IPS-NIHi11 (cell line): ENCODE data around the gene CDH23.

ENCODE experiments used
- DNase-seq: peaks from one replicate; pipeline ENCODE4 v3.0.0; 2012; ENCODE audit warnings: mixed read lengths, low spot score

The CDH23 gene

DNA sequence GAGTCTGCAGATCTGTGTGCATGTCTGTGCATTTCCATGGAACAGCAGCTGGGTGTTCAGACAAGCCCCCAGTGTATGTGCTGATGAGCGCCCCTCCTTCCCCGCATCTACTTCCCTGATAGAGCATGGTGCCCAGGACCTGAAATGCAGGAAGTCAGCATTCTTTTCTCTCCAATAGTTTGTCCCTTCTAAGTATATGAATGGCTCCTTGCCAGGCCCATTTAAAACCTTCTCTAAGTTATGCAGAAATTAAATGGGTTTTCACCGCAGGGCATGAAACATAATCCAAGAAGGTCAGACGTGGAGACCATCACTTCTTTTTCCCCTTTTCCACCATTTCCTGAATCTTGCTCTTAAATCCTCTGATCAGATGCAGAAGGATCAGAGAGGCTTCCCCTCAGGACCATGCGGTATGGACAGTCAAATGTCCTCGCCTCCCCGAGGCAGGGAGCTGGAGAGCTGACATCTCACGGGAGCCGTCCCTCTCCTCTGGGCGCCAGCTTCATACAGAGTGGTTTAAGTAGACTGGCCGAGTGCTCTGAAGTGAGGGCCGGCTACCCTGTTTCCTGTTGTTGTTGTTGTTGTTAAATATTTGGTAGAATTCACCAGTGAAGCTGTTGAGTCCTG, 167.6 kb downstream of the CDH23 start:
- DNase-seq = peak; percentile 51

DNA sequence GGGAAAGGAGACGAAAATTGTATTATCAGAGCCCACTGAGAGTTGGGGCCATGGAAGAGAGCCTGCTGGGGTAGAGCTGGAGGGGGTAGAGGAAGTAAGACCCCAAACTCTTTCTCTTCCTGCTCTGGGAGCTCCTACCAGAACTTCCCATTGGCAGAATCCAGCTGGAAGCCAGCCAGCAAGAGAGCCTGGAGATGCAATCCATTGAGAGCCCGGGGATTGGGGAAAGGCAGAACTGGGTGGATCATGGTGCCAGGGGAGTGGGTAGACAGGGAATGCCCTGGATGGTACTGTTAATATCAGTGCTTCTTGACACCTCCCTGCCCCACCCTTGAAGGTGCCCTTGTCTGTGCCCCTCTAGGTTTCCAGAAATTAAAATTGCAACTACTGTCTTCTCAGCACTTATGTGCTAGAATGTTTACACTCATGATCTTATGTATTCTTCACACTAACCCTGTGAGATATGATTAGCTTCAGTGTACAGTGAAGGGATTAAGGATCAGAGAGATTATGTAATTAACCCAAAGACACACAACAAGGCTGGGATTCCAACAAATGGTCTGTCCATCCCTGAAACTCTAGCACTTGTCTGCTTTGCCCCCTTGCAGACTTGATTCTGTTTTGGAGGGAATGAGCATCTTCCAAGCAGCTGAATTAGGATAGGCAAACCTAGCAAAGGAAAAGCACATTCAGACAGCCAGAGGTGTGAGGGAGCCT, 168.7 kb downstream of the CDH23 start:
- DNase-seq = no peak

DNA sequence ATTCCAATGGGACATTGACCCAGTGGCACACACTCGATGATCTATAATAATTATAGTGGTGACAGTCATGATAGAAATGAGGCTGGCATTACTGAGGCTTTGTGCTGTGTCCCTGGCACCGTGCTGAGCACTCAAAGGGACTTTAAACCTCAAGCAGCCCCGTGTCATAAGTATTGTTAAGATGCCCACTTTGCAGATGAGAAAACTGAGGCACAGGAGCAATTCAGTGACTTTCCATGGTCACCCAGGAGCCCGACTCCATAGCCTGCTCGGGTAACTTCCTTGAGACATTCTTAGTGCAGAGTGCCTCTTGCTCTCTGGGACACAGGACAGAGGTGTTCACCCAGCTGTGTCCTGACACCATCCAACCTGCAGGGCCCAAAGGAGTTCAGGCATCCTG, 170.3 kb downstream of the CDH23 start:
- DNase-seq = no peak

DNA sequence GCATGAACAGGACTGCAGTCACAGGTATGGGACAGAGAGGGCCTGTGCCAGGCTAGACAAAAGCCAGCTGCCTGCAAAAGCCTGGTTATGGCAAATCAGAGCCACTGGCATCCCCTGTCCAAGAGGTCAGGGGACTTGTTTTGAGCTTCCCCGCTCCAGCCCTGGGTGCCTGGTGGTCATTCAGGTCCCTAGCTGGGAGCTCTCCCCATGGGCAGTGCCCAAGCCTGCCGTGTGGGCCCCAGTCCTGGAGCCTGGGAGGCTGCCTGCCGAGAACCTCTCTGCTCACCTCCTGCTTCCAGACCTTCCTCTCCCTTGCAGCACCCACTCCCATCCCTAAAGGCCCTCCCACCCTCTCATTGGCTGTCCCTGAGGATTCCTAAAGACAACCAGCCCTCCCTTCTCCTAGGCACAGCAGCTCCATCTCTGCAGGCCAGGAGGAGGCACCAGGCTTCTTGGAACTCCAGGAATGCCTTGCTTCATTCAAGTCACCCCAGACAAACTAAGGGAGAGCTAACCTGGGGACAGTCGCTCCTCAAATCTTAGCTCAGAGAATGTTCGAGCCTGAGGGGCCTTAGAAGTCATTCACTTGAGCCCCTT, 172.3 kb downstream of the CDH23 start:
- DNase-seq = no peak

DNA sequence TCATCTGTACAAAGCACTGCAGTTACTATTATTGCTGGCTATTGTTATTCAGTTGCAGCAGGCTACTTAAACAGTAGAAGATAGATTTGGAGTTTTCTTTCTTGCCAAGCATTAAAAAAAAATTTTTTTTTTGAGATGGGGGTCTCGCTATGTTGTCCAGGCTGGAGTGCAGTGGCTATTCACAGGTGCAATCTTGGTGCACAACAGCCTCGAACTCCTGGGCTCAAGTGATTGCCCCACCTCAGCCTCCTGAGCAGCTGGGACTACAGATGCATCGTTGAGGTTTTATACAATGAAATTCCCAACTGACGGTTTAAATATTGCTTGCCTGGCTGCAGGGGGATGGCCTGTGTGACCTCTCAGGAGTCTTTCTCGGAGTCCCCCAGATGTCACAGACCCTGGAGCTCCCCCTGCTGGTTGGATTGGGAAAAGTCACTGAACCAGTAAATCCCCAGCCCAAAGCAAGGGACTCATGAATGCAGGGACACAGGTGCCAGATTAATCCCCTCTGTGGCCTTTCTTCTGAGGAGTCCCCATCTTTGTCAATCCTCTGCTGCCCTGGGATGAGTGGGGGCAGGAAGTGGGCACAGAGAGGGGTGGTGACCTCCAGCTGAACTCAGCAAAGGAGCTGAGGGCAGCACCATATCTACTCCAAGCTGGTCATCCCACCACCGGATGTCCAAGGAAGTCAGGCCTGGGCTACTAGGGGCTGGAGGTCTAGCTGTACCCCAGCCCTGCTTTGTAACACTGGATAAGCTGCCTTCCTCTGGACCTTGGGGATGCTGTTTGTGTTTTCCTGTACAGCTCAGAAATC, 173.3 kb downstream of the CDH23 start:
- peak; percentile 86 for DNase-seq

DNA sequence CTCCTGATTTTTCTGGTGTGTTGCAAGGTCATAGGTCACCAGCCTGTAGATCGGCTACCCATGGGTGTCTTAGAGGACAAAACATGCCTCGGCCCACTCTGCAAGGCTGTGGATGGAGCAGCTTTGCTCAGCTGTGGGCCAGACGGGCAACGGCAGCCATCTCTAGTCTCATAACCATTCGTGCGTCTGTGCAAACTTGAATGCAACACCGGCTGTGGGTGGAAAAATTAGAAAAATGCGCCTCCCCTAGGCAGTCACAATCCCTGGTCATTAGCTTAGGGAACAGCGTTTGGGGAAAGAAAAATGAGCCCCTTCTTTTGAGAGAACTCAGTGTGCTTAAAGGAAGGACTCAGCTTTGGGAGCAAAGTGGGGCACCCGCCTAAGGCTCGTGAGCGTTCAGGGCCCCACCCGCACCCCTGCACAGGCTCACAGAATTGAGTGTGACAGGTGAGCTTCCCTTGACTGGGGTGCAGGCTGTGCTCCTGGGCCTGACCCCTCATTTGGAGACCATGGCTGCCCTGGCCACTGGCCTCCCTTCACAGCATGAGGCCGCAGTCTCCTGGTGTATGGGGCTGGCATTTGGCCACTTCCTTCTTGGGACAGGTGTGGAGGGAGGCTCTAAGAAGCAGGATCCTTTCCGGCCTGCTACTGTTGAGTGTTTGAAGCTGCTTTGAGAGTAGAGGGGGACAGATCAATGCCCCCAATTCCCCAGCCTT, 174.9 kb downstream of the CDH23 start:
- no peak for DNase-seq

DNA sequence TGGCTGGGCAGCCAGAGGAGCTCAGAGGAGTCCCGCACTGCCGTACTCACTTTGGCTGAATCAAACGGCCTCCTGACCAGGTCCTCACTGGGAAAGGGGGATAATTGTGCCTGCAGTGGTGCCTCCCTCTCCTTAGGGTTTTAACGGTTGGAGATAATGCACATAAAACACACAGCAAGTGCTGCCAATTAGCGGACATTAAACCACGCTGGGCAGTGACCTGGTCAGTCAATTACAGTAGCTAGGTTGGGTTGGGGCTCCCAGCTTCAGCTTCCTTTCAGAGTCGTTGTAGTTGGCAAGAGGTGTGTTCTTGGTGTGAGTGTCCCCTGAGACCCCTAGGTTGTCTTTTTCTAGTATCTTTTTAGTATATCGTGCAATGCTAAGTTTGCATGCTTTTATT, 176.2 kb downstream of the CDH23 start:
- DNase-seq = no peak

DNA sequence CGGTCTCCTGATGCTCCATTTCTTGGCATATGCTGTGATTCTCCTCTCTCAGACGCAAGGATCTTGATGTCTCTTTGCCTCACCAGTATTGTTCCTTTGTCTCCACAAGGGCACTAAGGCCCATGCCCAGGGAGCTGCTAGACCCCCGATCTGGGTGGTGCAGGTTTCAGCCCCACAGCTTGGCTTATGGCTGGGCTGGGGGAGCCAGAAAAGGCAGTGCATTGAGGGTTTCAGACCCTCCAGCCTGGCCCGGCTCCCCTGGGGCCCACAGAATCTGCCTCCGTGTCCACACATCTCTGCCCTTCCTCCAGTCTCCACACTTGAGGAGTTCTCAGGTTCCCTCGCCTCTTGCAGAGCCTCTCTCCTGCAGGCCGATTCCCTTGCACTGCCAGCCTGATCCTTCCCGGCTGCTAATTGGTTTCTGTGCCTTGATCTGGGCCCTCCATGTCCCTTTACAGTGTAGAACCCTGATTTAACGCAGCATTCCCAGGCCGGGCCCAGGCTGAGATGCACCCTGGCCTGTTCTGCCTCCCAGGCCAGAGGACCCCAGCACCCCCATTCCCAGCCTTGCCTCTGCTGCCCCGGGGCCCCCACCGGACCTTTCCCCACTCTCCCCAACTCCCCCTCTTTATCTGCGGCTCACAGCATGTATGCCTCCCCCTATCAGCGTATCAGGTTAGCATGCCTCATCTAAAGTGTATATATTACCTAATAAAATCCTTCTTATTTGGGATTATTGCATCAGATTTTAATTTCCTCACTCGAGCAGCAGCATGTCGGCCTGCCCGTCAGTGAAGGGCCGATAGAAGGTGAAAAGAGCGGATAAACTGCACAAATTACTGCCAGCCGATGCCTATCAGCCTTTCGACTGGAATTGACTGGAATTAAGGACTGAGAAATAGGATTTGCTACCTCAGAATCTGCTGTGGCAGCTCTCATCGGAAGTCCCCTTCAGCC, 177.1 kb downstream of the CDH23 start:
- DNase-seq = no peak

DNA sequence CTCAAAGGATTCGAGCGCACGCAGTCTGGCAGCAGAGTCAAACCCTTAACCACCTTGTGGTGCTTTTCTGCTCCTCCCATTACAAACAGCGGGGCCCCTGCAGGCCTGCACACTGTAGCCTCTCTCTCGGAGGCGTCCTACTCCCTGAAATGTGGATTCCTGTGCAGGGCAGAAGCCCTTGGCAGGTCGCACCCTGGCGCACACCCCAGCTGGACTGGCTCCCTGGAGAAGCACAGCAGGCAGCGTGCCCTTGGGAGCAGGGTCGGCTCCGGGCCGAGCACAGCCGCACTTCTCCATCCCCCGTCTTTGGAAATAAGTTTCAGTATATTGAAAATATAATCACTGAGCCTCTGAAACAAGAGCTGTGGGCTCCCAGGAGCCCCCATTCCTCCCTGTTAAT, 178.7 kb downstream of the CDH23 start:
- no peak for DNase-seq

DNA sequence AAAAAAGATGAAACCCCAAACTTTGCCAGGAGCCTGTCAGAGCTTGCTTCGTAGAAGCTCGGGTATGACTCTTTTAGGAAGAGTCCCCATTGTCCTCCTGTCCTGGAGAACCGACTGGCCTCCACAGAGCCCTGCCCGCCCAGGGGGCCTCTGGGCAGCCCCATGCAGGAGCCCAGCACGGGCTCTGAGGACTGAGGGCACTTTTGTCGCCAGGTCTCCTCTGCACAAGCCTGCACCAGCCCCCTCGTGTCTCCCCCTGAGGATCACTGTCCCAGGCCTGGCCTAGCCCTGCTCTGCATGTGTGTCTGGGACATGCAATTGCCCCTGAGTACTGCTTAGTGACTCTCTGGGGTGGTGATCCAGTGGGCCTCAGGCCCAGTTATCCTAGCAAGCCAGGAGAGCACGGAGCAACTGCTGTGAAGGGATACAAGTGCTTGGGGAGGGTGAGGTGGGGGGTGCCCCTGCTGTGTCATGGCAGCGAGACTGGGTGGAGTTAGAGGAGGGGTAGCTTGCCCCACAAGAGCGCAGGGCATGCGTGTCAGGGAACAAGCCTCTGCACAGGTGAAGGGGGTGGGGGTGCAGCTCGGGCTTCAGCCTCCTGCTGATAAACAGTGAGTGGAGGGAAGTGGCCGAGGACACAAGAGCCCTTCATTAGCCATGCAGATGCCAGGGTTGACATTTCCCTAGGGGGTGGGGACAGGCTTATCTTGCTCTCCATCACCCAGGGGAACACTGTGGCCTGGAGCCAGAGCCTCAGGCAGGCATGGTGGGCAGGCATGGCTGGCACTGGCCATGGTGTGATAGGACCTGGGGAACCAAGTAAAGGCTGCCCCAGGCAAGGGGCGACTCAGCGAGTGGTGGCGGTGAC, 179.4 kb downstream of the CDH23 start:
- DNase-seq = no peak

DNA sequence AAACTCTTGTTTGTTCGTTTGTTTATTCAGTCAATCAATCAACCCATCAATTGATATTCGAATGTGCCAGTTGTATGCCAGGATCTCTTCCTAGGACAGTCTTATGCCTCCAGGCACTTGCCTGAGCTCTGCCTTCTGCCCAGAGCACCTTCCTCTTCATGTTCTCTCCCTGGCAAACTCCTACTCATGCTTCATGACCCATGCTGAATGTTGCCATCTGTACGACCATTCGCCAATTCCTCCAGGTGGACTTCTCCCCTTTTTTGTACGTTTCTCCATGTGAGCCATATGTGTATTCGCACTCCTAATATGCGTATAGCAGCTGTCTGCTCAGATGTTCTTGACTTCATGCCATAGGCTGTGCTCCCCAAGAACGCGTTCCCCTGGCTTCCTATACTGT, 180.1 kb downstream of the CDH23 start:
- no peak for DNase-seq

DNA sequence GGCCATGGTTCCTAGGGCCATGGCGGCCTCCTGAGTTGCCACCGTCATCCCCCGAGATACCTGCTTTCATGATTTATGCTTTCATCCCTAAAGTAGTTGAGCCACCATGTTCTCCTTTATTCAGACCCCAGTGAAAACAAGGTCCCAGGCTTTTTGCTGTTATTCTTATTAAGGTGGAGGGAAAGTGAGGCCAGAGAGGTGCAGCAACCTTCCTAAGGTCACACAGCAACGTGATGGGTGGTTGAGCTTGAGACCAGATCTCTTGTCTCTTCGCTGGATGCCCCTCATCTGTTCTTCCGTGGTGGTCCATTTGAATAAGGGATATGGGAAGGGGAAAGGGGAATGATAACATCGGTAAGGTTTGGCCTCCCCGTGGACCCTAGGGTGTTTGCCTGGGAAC, 180.6 kb downstream of the CDH23 start:
- no peak for DNase-seq

DNA sequence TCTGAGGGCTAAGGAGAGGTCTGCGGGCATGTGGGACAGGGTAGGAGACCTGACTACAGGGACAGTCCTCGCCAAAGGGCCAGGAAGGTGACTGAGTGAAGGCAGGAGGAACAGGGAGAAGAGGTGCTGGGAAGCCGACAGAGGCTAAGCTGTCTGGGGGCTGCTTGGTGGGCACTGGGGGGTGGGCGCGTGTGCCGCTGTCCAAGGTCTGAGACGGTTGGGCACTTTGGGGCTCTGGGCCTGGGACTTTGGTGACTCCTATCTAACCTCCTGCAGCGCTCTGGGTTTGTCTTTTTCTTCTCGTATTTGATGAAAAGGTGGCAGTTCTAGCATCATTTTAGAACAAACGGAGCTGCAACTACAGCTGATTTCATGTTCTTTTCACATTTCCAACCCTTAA, 181.3 kb downstream of the CDH23 start:
- peak; percentile 55 for DNase-seq

DNA sequence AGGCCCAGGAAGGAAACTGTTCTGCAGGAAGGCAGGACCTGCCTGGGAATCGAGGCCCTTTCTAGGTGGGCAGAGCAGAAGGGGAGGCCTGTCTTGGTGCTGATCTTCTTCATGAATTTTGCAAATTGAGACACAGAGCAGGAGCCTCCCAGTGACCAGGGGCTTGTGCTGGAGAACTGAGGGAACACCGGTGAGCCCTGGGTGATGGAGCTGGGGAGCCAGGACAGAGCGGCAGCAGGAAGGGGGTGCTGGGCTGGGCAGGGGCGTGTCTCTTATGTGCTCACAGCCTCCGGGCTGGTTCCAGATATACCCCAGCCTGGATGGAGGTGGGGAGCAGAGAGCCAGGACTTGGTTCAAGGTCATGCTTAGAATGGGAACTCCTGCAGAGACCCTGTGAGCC, 182.9 kb downstream of the CDH23 start:
- DNase-seq = no peak

DNA sequence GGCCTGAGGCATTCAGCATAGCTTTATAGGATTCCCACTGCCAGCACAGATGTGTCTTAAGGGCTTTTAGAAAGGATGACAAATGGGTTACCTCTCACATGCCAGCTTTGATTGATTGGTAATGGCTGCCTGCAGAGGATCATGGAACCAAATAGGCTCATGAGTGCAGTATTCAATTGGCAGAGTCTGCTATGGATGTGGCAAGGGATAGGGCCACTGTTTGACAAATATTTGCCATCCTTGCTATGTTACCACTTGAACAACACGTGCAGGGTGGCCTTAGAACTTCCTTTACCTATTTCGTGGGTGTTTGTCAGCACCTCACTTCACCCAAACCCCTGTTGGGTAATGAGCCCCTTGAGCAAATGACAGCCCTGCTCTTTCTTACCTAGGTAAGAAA, 183.7 kb downstream of the CDH23 start:
- DNase-seq = no peak

DNA sequence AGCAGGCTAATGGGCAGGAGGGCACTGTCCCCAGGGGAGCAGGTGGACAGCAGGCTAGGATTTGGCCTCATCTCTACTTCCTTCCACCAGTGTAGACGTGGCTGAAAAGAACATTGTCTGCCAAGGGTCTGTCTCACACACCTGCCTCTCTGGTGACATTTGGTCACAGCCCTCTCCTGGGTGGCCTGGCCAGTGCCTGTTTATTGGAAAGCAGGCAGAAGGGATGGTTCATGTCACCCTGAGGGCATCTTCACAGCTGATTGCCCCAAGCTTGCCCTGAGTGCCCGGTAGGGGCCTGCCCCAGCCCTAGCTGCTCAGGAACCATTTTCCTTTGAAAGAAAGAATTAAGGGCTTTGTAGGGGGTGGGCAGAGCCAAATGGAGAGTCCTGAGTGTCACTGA, 184.2 kb downstream of the CDH23 start:
- no peak for DNase-seq

DNA sequence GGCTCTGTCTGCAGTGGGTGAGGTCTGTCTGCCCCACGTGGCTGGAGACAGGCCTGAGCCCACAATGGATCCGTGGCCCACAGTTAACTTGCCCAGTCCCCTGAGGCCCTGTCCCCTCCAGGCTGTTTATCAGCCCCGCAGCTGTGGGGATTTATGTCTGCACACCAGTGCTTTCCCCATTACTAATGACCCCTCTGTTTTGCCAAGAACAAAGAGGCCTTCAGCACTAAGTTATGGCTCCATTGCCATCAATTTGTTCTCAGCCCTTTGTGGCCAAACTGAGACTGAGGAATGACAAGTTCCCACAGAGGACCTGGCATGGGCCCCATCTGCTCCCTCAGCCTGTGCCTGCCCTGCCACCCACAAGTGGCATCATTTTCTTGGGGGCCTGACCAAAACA, 184.7 kb downstream of the CDH23 start:
- DNase-seq = no peak

DNA sequence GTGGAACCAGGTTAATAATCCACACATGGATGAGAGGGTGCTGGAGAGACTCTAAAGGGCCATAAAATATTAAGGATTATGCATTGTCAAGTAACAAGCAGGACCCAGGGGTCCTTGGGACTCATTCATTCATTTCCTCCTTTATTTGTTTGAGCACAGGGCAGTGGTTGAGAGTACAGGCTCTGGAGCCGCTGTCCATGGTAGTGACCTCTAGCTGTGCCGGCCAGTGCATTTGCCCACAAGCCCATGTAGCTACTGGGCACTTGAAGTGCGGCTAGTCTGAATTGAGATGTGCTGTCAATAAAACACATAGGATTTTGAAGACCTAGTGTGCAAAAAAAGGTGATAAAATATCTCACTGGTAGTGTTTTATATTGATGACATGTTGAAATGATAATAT, 185.3 kb downstream of the CDH23 start:
- peak; percentile 71 for DNase-seq

DNA sequence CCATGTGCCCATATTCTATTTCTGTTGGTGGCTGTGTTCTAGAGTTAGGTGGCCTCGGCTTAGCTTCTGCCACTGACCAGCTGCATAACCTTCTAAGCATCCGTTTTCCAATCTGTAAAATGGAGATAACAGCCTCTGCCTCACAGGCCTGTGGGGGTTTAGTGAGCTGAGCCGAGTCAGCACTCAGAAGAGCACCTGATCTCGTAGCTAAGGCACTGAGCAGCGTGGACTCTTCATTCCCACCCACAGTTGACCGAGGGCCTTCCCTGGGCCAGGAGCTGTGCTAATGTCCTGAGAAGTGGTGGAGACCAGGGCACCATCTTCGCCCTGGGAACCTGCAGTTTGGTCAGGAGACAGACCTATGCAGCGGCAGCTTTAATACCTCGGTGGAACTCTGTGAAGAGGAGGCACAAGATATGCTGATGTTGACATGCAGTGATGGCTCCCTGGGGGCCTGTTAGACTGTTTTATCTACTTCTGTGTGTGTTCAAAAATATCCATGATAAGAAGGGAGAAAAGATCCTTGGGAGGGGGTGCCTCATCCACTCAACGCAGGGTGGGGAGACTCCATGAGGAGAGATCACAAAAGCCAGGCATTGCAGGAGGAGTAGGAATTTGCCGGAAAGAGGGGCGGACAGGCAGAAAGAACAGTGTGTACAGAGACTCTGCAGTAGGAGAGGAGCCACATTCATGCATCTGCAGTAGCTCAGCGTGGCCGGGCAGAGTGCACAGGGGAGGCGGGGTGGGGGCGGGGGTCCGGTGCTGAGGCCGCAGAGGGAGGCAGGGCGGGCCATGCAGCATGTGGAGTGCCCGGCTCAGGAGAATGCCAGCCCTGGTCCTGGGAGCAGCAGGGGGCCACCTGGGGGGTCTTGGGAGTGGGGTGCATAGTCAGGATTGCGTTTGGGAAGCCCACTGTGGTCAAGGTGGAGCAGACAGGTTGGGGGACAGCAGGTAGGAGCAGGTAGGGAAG, 186.1 kb downstream of the CDH23 start:
- no peak for DNase-seq
